Mesenchymal stem cell (in vitro differentiated cells and primary cell): ENCODE data around the gene PRKACA.

Experiments
- DNase-seq: peaks from one replicate; pipeline ENCODE4 v3.0.0-alpha.2; 2013
- H2AFZ ChIP-seq: one replicate; pipeline ENCODE4 v1.6.1; 2013; ENCODE audit warnings: low read depth, mild to moderate bottlenecking, control low read depth, inconsistent platforms, low read length, moderate library complexity
- H2AK5ac ChIP-seq: 2 replicates; pipeline ENCODE4 v1.6.1; 2013; ENCODE audit warnings: low read length, moderate library complexity, mild to moderate bottlenecking, inconsistent platforms; ENCODE audit not compliant: severe bottlenecking
- H2BK120ac ChIP-seq: one replicate; pipeline ENCODE4 v1.6.1; 2013; ENCODE audit warnings: low read depth, mild to moderate bottlenecking, inconsistent platforms, low read length, moderate library complexity
- H2BK12ac ChIP-seq, 2 experiments: one replicate each; pipeline ENCODE4 v1.6.1; 2013; ENCODE audit warnings: inconsistent platforms in 2 of 2, low read length in 2 of 2, mild to moderate bottlenecking in 2 of 2, moderate library complexity in 2 of 2, control low read depth in 1 of 2
- H2BK15ac ChIP-seq: one replicate; pipeline ENCODE4 v1.6.1; 2013; ENCODE audit warnings: mild to moderate bottlenecking, low read depth, inconsistent platforms; ENCODE audit not compliant: poor library complexity, severe bottlenecking
- H2BK5ac ChIP-seq: 2 replicates; pipeline ENCODE4 v1.6.1; 2013; ENCODE audit warnings: low read depth, mild to moderate bottlenecking, low read length, control low read depth, inconsistent platforms; ENCODE audit not compliant: poor library complexity, severe bottlenecking
- H3K14ac ChIP-seq, 2 experiments: one replicate each; pipeline ENCODE4 v1.6.1; 2013; ENCODE audit warnings: inconsistent platforms in 2 of 2, low read length in 2 of 2, control low read depth in 1 of 2, mild to moderate bottlenecking in 1 of 2, moderate library complexity in 1 of 2
- H3K18ac ChIP-seq, 2 experiments: one replicate each; pipeline ENCODE4 v1.6.1; 2013; ENCODE audit warnings: inconsistent platforms in 2 of 2, low read length in 2 of 2, control low read depth in 1 of 2, low read depth in 1 of 2, mild to moderate bottlenecking in 1 of 2
- H3K23ac ChIP-seq, 2 experiments: one replicate each; pipeline ENCODE4 v1.6.1; 2013; ENCODE audit warnings: inconsistent platforms in 2 of 2, low read length in 2 of 2, mild to moderate bottlenecking in 2 of 2, moderate library complexity in 2 of 2, control low read depth in 1 of 2
- H3K27ac ChIP-seq: 2 replicates; pipeline ENCODE4 v1.5.1; 2013; ENCODE audit warnings: mild to moderate bottlenecking, moderate library complexity, low read length, control low read depth, inconsistent platforms; ENCODE audit not compliant: poor library complexity, severe bottlenecking
- H3K27me3 ChIP-seq, 2 experiments: 2 replicates each; pipeline versions ENCODE4 v1.6.1 to v1.7.0; 2013; ENCODE audit warnings: low read length in 2 of 2, mild to moderate bottlenecking in 2 of 2, moderate library complexity in 2 of 2, control low read depth in 1 of 2, inconsistent platforms in 1 of 2; ENCODE audit not compliant: control insufficient read depth in 1 of 2, insufficient read depth in 1 of 2
- H3K36me3 ChIP-seq, 2 experiments: 2 replicates each; pipeline versions ENCODE4 v1.6.1 to v1.7.0; 2013; ENCODE audit warnings: low read length in 2 of 2, control low read depth in 1 of 2, inconsistent platforms in 1 of 2, low read depth in 1 of 2, mild to moderate bottlenecking in 1 of 2; ENCODE audit not compliant: insufficient read depth in 2 of 2, control insufficient read depth in 1 of 2
- H3K4ac ChIP-seq, 2 experiments: one replicate each; pipeline ENCODE4 v1.6.1; 2013; ENCODE audit warnings: inconsistent platforms in 2 of 2, low read length in 2 of 2, mild to moderate bottlenecking in 2 of 2, moderate library complexity in 2 of 2, control low read depth in 1 of 2, low read depth in 1 of 2
- H3K4me1 ChIP-seq: 2 replicates; pipeline ENCODE4 v1.6.1; 2013; ENCODE audit warnings: low read depth, low read length, control low read depth; ENCODE audit not compliant: control insufficient read depth, insufficient read depth
- H3K4me2 ChIP-seq: 2 replicates; pipeline ENCODE4 v1.6.1; 2013; ENCODE audit warnings: low read length, mild to moderate bottlenecking, inconsistent platforms; ENCODE audit not compliant: poor library complexity, severe bottlenecking
- H3K4me3 ChIP-seq, 2 experiments: 2 replicates each; pipeline versions ENCODE4 v1.5.1 to v1.7.0; 2013; ENCODE audit warnings: low read length in 2 of 2, mild to moderate bottlenecking in 2 of 2, control low read depth in 1 of 2, low read depth in 1 of 2; ENCODE audit not compliant: insufficient read depth in 1 of 2
- H3K79me1 ChIP-seq: replicated peaks from 2 replicates; pipeline ENCODE4 v1.6.1; 2013; ENCODE audit warnings: mild to moderate bottlenecking, control low read depth, low read length, inconsistent platforms; ENCODE audit not compliant: poor library complexity, severe bottlenecking
- H3K9ac ChIP-seq: 2 replicates; pipeline ENCODE4 v1.7.0; 2013; ENCODE audit warnings: mild to moderate bottlenecking, low read length, moderate library complexity
- H3K9me3 ChIP-seq: 2 replicates; pipeline ENCODE4 v1.7.0; 2013; ENCODE audit warnings: mild to moderate bottlenecking, low read length; ENCODE audit not compliant: control insufficient read depth
- H4K8ac ChIP-seq: one replicate; pipeline ENCODE4 v1.6.1; 2013; ENCODE audit warnings: inconsistent platforms, mild to moderate bottlenecking, low read length, moderate library complexity
- H4K91ac ChIP-seq: one replicate; pipeline ENCODE4 v1.6.1; 2013; ENCODE audit warnings: mild to moderate bottlenecking, low read length, inconsistent platforms
- WGBS: methylation state at CpG from one replicate; pipeline ENCODE4 v1.1.7; 2013; ENCODE audit warnings: mixed read lengths; 5-methylcytosine and 5-hydroxymethylcytosine counted together

The PRKACA gene

DNA sequence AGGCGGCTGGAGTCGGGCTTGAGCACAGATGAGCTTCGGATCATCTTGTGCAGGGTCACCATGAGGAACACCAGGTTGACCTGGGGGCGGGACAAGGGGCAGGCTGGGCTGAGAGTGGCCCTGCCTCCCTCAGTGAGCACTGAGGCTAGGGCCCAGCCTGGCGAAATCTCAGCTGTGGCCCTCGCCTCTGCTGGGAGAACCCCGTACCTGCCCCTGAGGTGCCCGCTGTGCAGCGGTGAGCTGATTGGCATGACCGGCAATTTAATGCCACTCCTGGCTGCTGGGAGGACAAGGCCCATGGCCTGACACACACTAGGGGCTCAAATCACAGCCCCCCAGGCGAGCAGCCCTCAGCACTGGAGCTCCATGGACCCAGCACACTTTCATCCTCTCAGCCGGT lies 38.6 kb upstream of the PRKACA start:
- no peak for DNase-seq
- 92% methylated on average over 9 of the region's 12 CpGs for WGBS
- no peak overlapping the region for H3K4me3 ChIP-seq
- no peak overlapping the region for H3K4me2 ChIP-seq
- H2AFZ ChIP-seq, result no peak overlapping the region
- no peak overlapping the region for H3K9ac ChIP-seq
- no peaks in the 10 kb centered on the region for H3K9me3 ChIP-seq
- no peak overlapping the region for H3K4ac ChIP-seq
- no peak overlapping the region for H2BK5ac ChIP-seq
- no peak overlapping the region for H3K27ac ChIP-seq
- no peak overlapping the region for H2BK15ac ChIP-seq
- H3K14ac ChIP-seq, result no peak overlapping the region
- peaks cover 34 to 85% of the 10 kb centered on the region in 2 experiments for H3K36me3 ChIP-seq
- H2BK12ac ChIP-seq, result no peak overlapping the region
- H2BK120ac ChIP-seq, result no peak overlapping the region
- H3K4me1 ChIP-seq, result peaks cover 6% of the 10 kb centered on the region
- H3K27me3 ChIP-seq, result no peaks in the 10 kb centered on the region
- H4K91ac ChIP-seq, result no peak overlapping the region
- no peak overlapping the region for H3K23ac ChIP-seq
- no peak overlapping the region for H4K8ac ChIP-seq
- H3K79me1 ChIP-seq, result peaks cover 5% of the 10 kb centered on the region
- no peak overlapping the region for H3K18ac ChIP-seq
- H2AK5ac ChIP-seq, result no peak overlapping the region

DNA sequence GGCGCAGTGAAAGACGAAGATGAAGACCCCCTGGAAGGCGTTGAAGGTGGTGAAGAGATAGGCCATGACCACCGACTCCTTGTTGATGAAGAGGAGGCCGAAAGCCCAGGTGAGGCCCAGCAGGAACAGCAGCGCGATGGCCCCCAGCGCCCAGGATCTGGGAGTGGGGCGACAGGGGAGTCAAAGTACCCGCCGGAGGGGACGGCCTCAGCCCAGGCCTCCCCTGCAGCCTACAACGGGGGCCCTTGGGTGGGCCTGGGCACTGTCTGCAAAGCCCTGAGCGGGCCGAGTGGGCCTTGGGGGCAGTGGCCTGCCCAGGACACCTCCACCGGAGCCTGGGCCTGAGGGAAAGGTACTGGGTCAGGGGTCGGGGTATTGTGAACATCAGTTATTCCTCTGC lies 37.8 kb upstream of the PRKACA start:
- DNase-seq, result no peak
- H3K4me1 ChIP-seq, result peaks cover 5% of the 10 kb centered on the region
- peaks cover 34 to 87% of the 10 kb centered on the region in 2 experiments for H3K36me3 ChIP-seq
- H3K27me3 ChIP-seq, result no peaks in the 10 kb centered on the region
- no peak overlapping the region for H3K9ac ChIP-seq
- H3K79me1 ChIP-seq, result peaks cover 9% of the 10 kb centered on the region
- no peak overlapping the region for H2AFZ ChIP-seq
- H2BK15ac ChIP-seq, result no peak overlapping the region
- WGBS, result 98% methylated on average over 17 of the region's 17 CpGs
- no peak overlapping the region for H3K18ac ChIP-seq
- H2BK12ac ChIP-seq, result no peak overlapping the region
- no peak overlapping the region for H4K8ac ChIP-seq
- no peak overlapping the region for H3K14ac ChIP-seq
- no peak overlapping the region for H3K27ac ChIP-seq
- H3K4me3 ChIP-seq, result no peak overlapping the region
- H3K23ac ChIP-seq, result no peak overlapping the region
- H2AK5ac ChIP-seq, result no peak overlapping the region
- H3K4ac ChIP-seq, result no peak overlapping the region
- no peak overlapping the region for H3K4me2 ChIP-seq
- H2BK5ac ChIP-seq, result no peak overlapping the region
- H4K91ac ChIP-seq, result no peak overlapping the region
- H3K9me3 ChIP-seq, result no peaks in the 10 kb centered on the region
- no peak overlapping the region for H2BK120ac ChIP-seq

DNA sequence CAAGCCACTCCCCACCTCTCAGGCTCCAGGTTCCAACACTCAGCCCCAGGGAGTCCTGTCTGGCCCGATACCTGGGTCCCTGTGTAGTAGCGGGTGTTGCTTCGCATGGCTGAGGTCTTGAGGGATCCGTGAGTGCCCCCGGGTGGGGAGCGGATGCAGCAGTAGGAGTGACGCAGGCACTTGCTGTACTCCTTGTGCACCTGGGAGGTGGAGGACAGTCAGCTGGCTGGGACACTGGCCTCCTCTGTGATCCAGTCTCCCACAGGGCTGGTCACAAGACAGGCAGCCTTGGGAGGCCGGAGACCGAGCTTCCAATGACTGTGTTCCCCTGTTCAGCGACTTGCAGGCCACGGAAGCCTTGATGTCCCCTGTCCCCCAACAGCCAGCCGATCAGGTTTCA lies 35.2 kb upstream of the PRKACA start:
- Histone ChIP-seq H3K79me1 (peaks cover 21% of the 10 kb centered on the region), H3K4ac (no peak overlapping the region), H2AK5ac (no peak overlapping the region), H3K9ac (no peak overlapping the region), H4K91ac (no peak overlapping the region), H2BK15ac (no peak overlapping the region), H2AFZ (no peak overlapping the region), H2BK12ac (no peak overlapping the region), H3K18ac (no peak overlapping the region), H3K23ac (no peak overlapping the region), H3K14ac (no peak overlapping the region), H3K27ac (no peak overlapping the region), H3K9me3 (no peaks in the 10 kb centered on the region), H3K4me2 (no peak overlapping the region), H3K4me1 (peaks cover 7% of the 10 kb centered on the region), H2BK5ac (no peak overlapping the region), H3K36me3 (peaks cover 23 to 71% of the 10 kb centered on the region in 2 experiments), H2BK120ac (no peak overlapping the region), H3K4me3 (no peak overlapping the region), H3K27me3 (no peaks in the 10 kb centered on the region), H4K8ac (no peak overlapping the region)
- WGBS, result 97% methylated on average over 12 of the region's 12 CpGs
- no peak for DNase-seq

DNA sequence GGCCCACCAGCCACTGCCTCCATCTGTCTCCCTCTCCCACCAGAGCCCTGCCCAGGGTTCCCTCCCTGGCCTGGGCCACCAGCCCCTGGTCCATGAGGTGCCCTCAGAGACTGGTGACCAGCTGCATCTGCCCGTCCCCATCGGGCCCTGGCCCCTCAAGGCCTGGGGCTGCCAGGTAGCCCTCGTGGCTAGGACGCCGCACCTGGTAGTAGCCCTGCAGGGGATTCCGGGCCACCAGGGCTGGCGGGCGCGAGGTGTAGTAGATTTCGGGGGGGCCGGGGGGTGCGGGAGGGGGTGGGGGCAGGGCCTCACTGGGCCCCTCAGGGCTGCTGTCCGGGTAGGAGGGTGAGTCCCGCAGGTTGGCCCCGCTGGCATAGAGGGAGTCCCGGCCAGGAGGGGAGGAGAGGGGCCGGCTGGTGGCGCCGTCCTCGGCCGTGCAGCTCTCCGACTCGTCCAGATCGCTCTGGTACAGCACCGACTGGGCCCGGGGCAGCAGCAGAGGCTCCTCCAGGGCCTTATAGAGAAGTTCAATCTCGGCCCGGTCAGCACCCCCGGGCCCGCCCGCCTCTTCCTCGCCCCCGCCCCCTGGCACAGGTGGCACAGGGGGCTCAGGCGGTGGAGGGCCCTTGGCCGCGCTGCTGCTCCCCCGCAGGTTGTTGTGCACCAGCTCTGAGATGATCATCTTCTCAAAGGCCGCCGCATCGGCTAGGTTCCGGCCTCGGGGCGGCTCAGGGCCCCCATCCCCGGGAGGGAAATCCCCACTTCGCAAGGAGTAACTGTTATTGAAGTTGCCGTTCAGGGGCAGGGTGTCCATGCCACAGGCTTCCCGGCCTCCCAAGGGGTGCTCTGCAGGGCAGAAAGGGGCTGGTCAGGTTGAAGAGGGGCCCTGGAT lies 33.5 kb upstream of the PRKACA start:
- H3K4me2 ChIP-seq, result no peak overlapping the region
- H3K36me3 ChIP-seq, result peaks cover 14 to 54% of the 10 kb centered on the region in 2 experiments
- no peak overlapping the region for H2BK5ac ChIP-seq
- no peak overlapping the region for H2AFZ ChIP-seq
- no peak for DNase-seq
- no peak overlapping the region for H4K91ac ChIP-seq
- WGBS, result 97% methylated on average over 40 of the region's 47 CpGs
- no peak overlapping the region for H4K8ac ChIP-seq
- H3K23ac ChIP-seq, result no peak overlapping the region
- H3K9ac ChIP-seq, result no peak overlapping the region
- H3K79me1 ChIP-seq, result peaks cover 23% of the 10 kb centered on the region
- H2BK12ac ChIP-seq, result no peak overlapping the region
- H3K14ac ChIP-seq, result no peak overlapping the region
- no peak overlapping the region for H3K18ac ChIP-seq
- H3K4me3 ChIP-seq, result no peak overlapping the region
- H3K4ac ChIP-seq, result no peak overlapping the region
- no peak overlapping the region for H3K27ac ChIP-seq
- H3K9me3 ChIP-seq, result no peaks in the 10 kb centered on the region
- H2BK15ac ChIP-seq, result no peak overlapping the region
- no peak overlapping the region for H2BK120ac ChIP-seq
- H3K4me1 ChIP-seq, result peaks cover 7% of the 10 kb centered on the region
- no peak overlapping the region for H2AK5ac ChIP-seq
- no peaks in the 10 kb centered on the region for H3K27me3 ChIP-seq
